Measurements from ENCODE around the gene RIPK1.
"Not testable (repeated sequence)": the region's sequence is repeated elsewhere in the genome, so short reads cannot be mapped to it uniquely, and the experiment has no call there.

RIPK1 gene

GRCh38 chr6:3045777-3046176 lies 22.5 kb upstream of the RIPK1 start:
- no peak for DNase-seq (ENCODE audit: low spot score)

- DNase-seq (ENCODE audit: low spot score) = no peak
Measured at GRCh38 chr6:3046295-3046694, 22.0 kb upstream of the RIPK1 start.

DNA sequence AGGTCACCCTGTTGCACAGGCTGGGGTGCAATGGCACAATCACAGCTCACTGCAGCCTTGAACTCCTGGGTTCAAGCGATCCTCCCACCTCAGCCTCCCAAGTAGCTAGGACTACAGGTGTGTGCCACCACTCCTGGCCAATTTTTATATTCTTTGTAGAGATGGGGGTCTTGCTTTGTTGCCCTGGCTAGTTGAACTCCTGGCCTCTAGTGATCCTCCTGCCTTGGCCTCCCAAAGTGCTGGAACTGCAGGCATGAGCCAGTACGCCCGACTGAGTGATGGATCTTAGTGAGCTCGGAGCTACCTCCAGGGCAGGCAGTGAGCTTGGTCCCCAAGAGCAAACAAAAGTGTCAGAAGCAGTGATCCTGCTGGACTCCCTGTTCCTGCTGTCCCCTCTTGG lies 20.3 kb upstream of the RIPK1 start:
- not testable (repeated sequence) for DNase-seq (ENCODE audit: low spot score)

DNA sequence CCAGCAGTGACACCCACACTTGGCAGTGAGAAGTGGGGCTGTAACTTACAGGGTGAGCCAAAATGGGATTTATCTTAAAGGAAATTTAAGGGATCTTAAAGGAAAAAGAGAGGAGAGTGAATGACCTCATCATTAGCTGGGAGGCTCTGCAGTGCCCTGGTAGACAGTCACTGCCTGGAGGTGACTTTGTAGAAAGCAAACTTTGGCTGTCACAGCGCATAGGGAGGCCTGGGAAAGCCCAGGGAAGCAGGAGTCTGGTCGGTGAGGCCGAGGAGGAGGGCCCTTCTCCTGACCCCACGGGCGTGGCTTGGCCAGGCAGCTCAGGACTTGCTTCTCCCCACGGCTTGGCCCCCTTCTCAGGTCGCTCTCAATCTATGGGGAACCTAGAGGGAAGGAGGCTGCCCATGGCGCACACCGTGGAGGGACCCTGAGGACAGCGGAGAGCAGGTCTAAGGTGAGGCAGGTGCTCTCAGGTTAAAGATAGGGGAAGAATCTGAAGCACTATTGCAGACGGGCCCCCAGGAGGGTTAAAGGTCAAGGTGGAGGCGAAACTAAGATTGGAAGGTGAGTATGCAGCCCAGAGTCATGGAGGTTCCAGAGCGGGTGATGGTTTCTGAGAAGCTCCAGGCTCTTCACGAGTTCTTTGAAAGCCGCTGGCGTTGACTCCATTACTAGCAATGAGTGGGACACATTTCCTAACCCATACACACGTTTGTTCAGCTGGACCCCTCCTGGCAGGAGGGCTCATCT lies 15.6 kb upstream of the RIPK1 start:
- DNase-seq (ENCODE audit: low spot score) = no peak

DNA sequence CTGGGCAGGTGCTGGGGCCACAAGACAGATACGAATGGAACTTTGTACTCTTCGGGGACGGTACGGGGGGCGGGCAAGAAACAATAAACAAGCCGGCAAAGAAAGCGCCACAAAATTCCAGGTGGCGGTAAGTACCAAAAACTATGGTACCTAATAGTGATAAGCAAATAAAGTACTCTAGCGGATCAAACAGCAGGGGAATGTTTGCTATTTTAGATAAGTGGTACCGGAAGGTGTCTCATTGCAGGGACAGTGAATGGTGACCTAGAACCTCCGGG lies 15.1 kb upstream of the RIPK1 start:
- no peak for DNase-seq (ENCODE audit: low spot score)

DNA sequence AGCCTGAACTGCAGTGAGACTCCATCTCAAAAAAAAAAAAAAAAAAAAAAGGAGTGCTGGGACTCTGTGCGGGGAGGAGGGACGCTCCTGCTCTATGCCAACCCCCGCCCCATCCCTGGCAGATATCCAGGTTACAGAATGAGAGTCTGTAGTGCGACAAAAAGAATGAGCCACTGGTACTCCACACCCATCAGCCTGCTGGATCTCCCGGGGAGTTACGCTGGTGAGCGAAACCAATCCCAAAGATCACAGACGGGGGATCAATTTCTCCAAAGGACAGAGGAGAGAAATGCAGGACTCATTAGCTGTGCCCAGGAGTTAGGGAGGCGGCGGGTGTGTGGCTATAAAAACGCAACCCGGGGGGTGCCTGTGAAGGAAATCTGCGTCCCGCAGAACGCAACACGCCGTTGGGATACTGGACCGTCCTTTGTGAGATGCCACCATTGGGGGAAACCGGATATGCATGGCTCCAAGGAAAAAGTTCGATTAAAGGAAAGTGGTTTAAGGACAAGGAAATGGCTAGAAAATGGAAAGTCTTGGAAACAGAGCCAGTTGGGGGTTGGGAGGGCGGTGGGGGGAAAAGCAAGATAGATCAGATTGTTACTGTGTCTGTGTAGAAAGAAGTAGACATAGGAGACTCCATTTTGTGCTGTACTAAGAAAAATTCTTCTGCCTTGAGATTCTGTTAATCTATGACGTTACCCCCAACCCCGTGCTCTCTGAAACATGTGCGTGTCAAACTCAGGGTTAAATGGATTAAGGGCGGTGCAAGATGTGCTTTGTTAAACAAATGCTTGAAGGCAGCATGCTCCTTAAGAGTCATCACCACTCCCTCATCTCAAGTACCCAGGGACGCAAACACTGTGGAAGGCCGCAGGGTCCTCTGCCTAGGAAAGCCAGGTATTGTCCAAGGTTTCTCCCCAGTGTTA lies 13.8 kb upstream of the RIPK1 start:
- not testable (repeated sequence) for DNase-seq (ENCODE audit: low spot score)

- DNase-seq (ENCODE audit: low spot score) = not testable (repeated sequence)
Measured at GRCh38 chr6:3055158-3055499, 13.2 kb upstream of the RIPK1 start.

DNA sequence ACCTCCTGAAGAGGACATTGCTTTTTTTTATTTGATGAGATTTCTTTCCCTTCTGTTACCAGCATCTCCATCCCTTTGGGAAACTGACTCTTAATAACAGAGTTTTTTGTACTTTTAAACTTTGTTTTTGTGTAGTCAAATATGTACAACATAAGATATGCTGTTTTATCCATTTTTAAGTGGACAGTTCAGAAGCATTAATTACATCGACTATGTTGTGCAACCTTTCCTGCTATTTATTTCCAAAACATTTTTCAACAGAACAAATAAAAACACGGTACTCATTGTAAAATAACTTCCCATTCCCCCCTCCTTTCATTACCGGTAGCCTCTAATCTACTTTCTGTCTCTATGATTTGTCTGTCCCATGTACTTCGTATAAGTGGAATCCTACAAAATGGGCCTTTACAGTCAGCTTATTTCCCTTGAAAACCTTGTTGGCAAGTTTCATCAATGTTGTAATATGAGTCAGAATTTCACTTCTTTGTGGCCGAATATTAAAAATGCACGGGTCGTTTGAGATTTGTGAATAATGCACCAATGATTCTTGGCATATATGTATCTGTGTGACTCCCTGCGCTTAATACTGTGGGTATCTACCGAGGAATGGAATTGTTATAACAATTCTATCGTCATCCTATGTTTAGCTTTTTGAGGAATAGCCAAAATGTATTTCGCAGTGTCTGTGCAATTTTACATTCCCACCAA lies 11.1 kb upstream of the RIPK1 start:
- no peak for DNase-seq (ENCODE audit: low spot score)

- DNase-seq (ENCODE audit: low spot score) = no peak
Measured at GRCh38 chr6:3058957-3059356, 9.3 kb upstream of the RIPK1 start.

DNA sequence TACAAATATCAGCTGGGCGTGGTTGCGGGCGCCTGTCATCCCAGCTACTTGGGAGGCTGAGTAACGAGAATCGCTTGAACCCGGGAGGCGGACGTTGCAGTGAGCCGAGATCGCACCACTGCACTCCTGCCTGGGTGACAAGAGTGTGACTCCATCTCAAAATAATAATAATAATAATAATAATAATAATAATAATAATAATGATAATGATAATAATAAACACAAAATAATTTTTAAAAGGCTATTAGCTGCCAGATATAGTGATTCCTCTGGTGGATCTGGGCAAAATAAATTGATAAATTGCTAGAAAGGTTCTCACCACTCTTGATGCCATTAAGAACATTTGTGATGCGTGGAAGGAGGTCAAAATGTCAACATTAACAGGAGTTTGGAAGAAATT lies 8.2 kb upstream of the RIPK1 start:
- DNase-seq (ENCODE audit: low spot score) = not testable (repeated sequence)

DNA sequence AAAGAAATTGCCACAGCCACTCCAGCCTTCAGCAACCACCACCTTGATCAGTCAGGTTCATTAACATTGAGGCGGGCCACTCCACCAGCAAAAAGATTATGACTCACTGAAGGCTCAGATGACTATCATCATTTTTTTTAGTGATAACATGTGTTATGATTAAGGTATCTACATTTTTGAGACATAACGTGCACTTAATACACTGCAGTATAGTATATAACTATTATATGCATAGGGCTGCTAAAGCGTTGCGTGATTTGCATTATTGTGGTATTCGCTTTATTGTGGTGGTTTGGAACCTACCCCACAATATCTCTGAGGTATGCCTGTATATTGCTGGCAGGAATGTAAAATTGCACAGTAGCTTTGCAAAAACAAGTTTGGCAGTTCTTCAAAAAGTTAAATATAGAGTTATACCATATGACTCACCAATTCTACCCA lies 6.8 kb upstream of the RIPK1 start:
- no peak for DNase-seq (ENCODE audit: low spot score)

- DNase-seq (ENCODE audit: low spot score) = not testable (repeated sequence)
Measured at GRCh38 chr6:3063340-3063732, 5.0 kb upstream of the RIPK1 start.

DNA sequence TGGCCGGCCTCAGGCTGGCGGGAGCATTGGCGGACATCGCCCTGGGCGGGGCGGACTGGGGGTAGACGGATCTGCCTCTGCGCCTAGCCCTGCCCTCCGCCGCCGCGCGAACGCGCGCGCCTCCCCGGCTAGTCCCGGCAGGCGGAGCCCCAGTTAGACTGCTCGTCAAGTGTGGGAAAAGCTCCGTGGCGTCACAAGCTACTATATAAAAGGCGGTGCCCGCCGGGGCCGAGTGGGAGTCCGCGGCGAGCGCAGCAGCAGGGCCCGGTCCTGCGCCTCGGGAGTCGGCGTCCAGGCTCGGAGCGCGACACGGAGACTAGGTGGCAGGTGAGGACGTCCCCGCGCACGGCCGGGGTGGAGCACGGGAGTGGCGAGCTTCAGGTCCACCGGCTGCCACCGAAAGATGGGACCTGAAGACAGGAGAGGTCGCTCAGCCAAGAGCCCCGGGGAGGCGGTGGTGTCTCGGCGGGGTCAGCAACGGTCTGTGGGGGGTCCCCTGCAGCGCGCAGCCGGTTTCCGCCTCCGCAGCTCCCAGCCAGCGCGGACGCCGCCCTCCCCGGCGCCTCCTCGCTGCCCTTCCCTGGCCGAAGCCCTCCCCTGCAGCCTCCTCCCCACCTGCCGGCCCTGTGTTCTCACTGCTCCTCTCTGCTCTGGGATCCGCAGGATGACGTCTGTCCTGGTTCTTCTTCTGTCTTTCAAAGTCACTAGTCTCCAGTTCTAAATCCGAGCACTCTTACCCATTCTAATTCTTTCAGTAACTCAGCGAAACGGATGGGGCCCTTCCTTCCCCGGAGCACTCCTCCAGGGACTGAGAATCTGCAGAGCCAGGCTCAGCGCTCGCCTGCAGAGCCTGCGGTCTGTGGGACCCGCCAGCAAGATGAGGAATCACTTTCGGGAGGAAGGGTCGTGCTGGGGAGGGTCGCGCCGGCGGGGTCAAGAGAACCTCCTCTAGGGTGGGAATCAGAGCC lies 4.3 kb upstream of the RIPK1 start:
- peak; percentile 87 for DNase-seq (ENCODE audit: low spot score)

DNA sequence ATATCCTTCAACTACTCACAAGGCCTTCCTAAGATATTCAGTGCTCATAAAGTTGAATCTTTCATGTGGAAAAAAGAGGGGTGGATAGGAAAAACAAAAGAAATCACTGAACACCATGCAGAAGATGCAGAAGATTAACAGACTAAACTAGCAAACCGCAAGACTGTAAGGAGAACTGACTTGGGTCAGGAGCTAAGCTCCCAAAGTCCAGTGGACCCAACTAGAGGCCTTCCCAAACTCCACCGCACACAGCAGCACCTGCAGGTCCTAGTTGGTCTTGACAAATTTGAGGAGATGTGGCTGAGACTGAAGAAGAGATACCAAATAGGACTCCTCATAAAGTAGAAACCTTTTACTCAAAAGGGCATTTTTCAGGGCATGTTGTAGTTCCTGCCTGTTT lies 3.3 kb downstream of the RIPK1 start:
- DNase-seq (ENCODE audit: low spot score) = no peak

DNA sequence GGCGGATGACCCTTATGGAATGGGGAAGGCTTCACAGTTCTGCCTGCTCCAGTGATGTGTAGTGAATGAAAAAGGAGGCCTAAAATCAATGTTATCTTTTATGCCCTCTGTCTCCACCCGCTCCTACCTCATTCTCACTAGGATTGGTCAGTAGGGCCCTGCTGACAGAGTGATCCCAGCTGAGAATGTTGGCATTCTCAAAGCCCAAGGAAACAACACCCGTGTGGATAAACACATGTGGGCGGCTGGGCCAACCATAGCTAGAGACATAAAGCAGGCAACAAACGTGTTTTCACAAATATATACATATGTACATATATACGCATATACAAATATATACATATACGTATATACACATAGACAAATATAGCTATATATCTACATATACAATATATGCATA lies 4.5 kb downstream of the RIPK1 start:
- no peak for DNase-seq (ENCODE audit: low spot score)

- DNase-seq (ENCODE audit: low spot score) = no peak
Measured at GRCh38 chr6:3073382-3073781, 5.1 kb downstream of the RIPK1 start.

DNA sequence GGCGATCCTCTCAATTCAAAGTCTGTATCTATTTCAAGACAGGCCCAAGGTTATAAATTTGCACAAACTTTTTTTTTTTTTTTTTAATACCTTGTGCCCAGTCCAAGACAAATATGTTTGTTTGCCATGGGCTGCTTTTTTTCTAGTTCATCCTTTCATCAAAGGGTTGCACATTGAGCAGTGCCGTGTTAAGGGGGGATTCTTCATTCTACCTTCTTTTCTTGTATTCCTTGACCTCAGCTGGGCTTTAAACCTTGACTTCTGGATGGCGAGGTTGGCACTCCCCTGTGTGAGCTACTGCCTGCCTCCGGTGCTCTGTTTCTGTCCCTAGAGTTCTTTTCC lies 7.4 kb downstream of the RIPK1 start:
- no peak for DNase-seq (ENCODE audit: low spot score)

GRCh38 chr6:3076320-3076719 lies 8.0 kb downstream of the RIPK1 start:
- DNase-seq (ENCODE audit: low spot score) = no peak

DNA sequence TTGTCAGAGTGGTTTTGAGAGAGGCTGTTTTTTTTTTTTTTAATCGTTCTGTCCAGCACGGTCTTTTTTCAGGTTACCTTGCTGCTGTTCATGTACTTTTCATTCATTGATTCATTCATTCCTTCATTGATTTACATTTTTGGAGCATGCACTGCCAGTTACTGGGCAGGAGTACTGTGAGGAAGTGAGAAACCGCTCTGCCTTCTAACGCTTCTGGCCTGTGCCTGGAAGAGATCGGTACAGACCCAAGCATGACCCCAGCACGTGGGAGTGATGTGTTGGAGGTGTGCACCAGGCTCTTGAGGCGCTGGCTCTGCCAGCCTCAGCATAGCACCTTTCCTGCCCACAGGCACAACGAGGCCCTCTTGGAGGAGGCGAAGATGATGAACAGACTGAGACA lies 9.1 kb downstream of the RIPK1 start:
- no peak for DNase-seq (ENCODE audit: low spot score)

- DNase-seq (ENCODE audit: low spot score) = not testable (repeated sequence)
Measured at GRCh38 chr6:3078952-3079351, 10.7 kb downstream of the RIPK1 start.

- no peak for DNase-seq (ENCODE audit: low spot score)
Measured at GRCh38 chr6:3079682-3080081, 11.4 kb downstream of the RIPK1 start.

GRCh38 chr6:3081960-3082359 lies 13.7 kb downstream of the RIPK1 start:
- no peak for DNase-seq (ENCODE audit: low spot score)

All from ecto neural progenitor cell (in vitro differentiated cells).